Measurements from ENCODE around the gene SPIC.
"Not testable (repeated sequence)": the region's sequence is repeated elsewhere in the genome, so short reads cannot be mapped to it uniquely, and the experiment has no call there.

SPIC gene

DNA sequence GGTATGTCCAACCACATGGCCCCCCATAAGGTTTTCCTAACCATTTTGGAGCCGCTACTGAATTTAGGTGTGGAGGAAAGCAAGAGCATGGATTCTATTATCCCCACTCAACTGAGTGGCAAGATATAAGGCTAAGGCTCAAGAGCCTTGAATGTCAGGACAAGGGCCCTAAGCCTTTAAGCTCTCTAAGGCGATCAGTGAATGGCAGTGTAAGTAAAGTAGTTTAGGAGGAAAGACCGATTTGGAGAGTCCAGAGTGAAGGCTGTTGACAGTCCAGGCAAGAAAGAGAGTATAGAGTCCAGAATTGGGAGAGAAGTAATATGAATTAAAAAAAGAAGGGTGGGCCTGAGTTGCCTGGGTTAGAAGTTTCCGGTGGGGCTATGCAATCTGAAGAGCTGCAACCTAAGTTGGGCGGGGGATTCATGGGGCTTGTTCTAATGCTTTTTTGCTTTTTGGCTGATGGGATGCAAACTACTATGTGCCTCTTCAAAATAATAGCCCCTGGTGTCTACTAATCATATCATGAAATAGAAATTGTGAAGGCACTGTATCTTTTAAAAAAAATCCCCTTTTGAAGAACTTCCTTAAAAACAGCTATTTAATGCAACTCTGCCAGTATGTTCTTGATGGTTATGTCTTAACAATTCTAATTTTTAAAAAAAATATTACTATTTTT is at the start of gene SPIC:
Gene SPIC (plus strand): TSS at position 626 of the 676 bp plus-strand sequence. CDS start 1,569 bp downstream, outside the sequence.
- no peak for DNase-seq (ENCODE audit: low read depth in 2 of 2)

DNA sequence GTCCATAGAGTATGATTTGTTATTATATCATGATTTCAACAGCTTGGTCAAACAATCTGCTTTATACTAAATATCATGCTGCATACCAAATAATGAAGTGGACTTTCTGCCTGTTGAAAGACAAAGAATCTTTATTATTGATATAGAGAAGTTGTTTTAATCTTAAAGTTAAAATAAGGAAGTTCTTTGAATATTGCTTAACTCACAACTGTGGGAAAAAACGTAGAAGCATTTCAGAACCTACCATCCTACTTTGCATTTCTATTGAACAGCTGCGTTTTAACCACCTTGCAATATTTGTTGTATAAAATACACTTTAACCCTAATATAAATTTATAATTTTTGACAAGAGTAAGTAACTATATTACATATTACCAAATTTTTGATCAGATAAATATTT is 44.7 kb upstream of the SPIC start:
- no peak for DNase-seq (ENCODE audit: low read depth in 2 of 2)

DNA sequence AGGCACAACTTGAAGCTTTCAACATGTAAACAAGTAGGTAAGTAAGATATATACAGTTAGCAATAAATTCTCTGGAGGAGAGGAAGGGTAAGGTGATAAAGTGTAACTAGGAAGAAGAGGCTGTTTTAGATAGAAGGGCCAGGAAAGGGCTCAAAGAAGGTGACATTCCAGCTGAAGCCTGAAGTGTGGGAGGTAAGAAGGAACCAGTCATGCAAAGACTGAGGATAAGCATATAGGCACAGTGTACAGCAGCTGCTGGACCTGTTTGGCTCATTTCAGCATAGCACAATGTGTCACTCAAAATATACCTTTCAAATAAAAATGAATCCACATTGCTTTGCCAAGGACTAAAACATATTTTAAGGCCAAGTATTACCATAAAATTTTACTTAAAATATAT is 39.0 kb upstream of the SPIC start:
- no peak for DNase-seq (ENCODE audit: low read depth in 2 of 2)

DNA sequence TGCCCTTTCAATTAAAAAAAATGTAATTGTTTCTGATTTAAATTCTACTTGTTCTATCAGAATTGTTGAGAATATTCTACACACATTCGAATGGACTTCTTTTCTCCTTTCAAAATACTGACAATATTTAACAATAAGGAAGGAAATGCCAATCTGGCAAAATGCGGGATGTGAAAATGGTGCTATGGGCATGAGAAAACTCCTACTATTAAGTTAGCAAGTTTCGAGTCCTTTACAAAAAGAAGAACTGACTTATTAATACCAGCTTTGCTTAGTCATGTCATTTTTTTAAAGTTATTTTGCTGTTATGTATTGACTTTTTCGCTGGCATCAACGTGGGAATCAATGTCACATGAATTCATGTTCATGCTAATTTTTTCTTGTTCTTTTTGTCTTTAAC is 35.9 kb upstream of the SPIC start:
- no peak for DNase-seq (ENCODE audit: low read depth in 2 of 2)

DNA sequence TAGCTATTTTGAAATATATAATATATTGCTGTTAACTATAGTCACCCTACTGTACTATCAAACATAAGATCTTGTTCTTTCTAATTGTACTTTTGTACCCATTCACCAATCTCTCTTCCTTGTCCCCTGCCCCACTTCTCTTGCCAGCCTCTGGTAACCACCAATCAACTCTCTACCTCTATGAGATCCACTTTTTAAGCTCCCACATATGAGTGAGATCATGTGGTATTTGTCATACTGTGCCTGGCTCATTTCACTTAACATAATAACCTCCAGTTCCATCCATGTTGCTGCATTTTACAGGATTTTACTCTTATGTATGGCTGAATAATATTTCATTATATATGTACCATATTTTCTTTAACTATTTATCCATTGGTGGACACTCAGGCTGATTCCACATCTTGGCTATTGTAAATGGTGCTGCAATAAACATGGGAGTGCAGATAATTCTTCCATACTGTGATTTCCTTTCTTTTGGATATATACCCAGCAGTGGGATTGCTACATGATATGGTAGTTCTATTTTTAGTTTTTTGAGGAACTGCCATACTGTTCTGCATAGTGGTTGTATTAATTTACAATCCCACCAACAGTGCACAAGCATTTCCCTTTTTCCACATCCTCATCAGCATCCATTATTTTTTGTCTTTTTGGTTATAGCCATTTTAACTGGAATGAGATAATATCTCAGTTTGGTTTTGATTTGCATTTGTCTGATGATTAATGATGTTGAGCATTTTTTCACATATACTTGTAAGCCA is 33.5 kb upstream of the SPIC start:
- no peak for DNase-seq (ENCODE audit: low read depth in 2 of 2)

DNA sequence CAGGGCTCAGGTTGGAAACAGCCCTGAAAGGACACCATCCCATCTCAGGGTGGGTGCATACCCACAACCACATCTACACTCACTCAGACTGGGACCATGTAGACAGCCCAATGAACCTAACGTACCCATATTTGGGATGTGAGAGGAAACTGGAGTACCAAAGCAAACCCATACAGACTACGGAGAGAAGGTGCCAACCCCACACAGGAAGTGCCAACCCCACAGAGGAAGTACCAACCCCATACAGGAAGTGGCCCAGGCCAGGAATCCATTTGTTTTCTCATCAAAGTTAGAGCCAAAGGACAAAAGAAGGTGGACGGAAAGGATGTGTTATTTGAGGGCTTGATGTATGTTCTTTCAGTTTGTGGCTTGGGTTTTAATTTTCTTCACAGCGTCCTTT is 19.5 kb upstream of the SPIC start:
- DNase-seq (ENCODE audit: low read depth in 2 of 2), result no peak

DNA sequence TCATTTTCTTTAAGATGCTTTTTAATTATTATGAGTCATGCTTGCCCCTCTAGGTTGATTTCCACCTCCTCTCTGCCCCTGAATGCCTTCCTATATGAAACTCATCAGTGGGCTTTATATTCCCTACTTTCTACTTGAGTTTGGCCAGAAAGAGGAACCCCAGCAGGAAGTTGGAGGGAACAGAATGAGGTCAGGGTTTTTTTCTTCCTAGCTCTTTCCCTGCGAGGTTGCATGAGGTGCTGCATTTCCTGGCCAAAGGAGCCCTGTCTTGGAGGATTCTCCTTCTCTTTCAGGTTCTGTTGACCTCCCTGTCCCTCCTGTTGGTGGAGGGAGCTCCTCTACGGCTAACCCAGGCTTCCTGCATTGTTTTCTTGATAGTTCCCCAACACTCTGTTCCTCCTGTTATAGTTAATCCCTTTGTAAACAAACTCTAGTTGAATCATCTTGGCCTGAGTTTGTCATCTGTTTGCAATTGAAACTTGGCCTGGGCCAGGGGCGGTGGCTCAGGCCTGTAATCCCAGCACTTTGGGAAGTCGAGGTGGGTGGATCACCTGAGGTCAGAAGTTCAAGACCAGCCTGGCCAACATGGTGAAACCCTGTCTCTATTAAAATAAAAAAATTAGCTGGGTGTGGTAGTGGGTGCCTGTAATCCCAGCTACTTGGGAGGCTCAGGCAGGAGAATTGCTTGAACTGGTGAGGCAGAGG is 15.3 kb upstream of the SPIC start:
- no peak for DNase-seq (ENCODE audit: low read depth in 2 of 2)

DNA sequence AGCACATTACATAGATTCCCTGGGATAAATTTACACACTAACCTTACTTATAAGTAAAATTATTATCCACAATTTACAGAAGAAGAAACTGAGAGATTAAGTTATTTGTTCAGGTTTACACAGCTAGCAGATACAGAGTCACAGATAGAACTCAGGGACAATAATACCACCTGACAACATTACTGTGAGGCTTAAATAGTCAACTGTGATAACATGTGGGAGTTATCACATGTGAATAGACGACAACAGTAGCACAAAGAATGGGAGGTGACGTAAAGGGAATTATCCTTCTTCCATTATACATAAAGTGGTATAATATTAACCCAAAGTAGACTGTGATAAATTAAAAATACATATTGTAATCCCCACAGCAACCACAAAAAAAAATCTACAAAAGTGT is 6.2 kb upstream of the SPIC start:
- no peak for DNase-seq (ENCODE audit: low read depth in 2 of 2)

DNA sequence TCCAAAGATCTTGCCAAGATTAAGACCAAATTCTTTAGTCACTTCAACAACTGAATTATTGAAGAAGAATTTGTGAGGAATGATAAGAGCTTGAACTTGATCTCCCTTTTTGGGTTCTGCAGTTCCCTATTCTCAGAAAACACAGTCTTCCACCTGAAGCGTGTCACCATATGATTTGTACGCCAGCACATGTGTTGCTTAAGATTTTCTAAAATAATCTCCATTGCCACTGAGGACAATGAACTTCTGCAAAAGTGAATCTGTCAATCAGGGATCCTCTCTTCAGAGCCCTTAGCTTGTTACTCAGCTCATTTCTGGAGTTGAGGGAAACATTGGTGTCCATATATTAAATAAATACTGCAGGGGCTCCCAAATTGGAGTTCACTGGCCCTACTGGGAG is 4.2 kb upstream of the SPIC start:
- no peak for DNase-seq (ENCODE audit: low read depth in 2 of 2)

DNA sequence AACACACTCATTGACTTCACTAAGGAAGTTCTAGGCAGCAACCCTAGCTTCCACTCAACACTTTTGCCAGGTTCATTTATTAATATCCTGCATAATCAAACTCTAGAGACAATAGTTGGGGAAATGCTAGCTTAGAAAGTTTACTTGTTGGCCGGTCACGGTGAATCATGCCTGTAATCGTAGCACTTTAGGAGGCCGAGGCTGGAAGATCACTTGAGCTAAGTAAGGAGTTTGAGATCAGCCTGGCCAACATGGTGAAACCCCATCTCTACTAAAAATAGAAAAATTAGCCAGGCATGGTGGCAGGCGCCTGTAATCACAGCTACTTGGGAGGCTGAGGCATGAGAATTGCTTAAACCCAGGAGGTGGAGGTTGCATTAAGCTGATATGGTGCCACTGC is 3.3 kb upstream of the SPIC start:
- not testable (repeated sequence) for DNase-seq (ENCODE audit: low read depth in 2 of 2)

DNA sequence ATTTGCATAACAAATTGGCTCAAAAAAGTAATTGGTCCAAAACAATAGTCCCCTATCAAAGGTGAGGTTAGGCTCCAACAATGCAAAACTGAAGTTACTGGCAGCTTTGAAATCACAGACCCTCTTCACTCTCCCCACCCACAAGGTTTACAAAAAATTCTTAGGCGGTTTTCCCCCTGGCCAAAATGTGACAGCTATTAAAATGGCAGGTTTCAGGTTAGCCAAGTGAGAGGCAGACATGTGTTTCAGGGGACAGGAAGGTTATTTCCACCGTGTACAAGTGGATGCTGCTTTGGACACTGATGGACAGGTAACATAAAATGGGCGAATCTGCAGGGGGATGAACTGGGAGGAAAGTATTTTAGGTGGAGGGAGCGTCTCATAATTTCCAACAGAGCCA is 888 bp upstream of the SPIC start:
- no peak for DNase-seq (ENCODE audit: low read depth in 2 of 2)

DNA sequence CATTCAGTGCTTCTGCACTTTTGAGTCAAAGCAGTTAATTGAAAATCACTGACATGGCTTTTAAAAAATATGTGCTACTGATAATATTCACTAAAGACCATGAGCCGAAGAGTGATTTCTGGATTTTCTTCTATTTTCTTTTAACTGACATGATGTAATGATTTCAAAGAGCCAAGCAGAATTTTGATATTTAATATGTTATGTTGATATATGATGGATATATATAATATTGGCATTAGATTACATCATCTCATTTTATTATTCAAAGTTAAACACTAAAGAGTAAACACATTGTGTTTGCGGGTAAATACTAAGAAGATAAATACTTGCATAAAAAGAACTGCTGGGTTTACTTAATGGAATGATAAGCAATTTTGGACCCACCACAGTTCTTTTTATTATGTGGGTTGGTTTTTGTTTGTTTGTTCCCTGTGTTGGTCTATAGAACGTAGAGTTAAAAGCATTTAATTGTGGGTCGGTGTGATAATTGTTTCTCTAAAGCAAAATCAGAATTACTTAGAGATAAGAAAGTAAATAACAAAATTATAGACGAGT is 692 bp downstream of the SPIC start:
- DNase-seq (ENCODE audit: low read depth in 2 of 2), result no peak

DNA sequence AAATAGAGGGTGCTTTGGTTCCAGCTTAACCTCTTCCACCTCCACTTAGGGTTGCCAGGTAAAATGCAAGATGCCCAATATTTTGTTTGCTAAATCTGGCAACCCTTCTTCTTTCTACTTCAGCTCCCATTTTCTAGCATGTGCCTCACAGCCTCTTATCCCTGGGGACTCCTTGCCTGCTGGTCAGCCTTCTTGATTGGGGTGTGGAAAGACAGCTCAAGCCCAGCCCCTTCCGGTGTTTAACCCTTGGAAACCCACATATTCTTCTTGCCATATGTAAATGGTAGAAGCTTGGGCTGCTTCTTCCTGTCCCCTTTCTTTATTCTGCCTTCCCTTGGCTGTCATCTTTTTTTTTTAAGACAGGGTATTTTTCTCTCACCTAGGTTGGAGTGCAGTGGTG is 5.7 kb downstream of the SPIC start:
- no peak for DNase-seq (ENCODE audit: low read depth in 2 of 2)

DNA sequence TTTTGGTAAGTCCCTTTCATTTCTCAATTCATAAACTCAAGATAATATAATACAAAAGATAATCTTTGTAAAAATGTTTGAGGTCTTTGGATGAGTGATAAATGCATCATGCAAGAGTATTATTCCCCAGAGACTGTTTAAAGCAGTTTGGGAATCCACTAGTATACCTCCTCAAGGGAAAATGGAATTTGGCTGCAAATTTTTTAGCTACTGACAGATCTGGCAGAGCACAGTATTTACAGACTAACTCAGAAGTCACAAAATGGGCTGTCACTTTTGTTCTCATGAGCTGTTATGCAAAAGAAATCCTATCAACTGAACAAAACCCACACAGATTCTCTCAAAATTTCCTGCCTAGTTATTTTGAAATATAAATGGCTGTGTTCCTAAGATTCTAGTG is 9.9 kb downstream of the SPIC start:
- no peak for DNase-seq (ENCODE audit: low read depth in 2 of 2)

DNA sequence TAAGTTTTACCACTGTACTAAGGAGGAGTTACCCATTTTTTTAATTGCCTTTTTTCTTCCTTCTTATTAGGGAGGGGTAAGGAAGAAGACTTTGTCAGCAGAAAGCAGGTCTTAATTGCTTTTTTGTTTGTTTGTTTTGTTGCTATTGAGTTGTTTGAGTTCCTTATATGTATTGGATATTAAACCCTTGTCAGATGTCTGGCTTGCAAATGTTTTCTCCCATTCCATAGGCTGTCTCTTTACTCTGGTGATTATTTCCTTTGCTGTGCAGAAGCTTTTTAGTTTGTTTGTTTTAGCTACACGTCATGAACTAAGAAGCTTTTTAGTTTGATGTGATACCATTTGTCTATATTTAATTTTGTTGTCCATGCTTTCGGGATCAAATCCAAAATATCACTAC is 13.3 kb downstream of the SPIC start:
- no peak for DNase-seq (ENCODE audit: low read depth in 2 of 2)

DNA sequence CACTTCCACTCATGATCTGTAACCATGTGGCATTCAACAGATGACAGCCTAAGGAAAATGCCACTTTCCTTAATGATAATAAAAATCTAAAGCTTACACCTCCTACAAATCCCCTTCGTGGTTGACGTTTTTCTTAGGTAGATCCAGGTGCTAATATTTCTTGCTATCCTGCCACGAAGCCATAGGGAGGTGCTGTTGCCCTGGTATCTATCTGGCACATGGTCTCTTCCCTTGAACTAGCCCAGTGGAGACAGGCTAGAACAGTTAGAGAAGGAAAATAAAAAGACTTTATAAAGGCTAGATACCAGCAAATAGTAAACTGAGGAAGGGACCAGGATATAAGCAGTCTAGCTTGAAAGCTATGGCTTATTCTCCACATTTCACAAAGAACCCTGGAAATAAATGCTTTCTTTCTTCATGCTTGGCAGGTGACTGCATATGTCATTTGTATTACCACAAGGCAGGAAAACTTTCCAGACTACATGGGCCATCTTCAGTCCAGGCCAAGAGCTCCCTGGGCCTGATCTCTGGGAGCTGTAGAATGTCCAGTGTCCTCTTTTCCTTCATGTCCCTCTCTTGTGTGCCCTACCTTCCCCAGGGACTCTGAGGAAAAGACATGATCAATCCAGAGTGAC is 15.3 kb downstream of the SPIC start:
- no peak for DNase-seq (ENCODE audit: low read depth in 2 of 2)

DNA sequence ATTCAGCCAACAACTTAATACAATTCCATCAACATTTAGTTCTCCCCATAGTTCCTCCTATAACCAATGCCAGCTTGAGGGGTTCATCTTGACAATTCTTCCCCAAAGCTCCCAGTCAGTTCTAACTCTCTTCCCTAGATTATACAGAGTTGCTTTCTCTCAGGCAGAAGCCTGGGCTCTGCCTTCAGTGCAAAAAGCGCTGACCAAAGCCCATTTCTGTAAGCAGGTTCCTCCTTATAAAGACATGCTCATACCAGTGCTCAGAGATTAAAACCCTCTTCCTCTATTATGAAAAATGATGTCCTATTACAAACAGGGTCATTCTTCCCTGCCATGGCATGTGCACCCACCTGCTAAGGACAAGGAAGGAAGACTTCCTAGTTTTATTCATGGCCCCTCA is 16.2 kb downstream of the SPIC start:
- no peak for DNase-seq (ENCODE audit: low read depth in 2 of 2)

DNA sequence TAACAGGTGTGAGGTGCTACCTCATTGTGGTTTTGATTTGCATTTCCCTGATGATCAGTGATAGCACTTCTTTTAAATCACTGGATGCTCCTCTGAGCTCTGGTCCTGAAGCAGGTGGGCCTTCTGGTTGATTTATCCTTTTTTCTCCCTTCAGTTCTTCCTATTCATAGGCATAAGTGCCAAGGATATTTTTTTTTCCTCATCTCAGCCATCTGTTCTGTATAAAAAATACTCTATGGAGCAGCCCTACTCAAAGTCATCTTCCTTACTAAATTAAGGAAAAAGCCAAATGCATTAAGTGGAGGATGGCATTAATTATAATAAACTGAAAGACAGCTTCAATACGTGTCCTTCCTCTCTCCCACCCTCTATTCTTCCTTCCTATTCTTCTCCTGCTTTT is 18.4 kb downstream of the SPIC start:
- DNase-seq (ENCODE audit: low read depth in 2 of 2), result no peak

DNA sequence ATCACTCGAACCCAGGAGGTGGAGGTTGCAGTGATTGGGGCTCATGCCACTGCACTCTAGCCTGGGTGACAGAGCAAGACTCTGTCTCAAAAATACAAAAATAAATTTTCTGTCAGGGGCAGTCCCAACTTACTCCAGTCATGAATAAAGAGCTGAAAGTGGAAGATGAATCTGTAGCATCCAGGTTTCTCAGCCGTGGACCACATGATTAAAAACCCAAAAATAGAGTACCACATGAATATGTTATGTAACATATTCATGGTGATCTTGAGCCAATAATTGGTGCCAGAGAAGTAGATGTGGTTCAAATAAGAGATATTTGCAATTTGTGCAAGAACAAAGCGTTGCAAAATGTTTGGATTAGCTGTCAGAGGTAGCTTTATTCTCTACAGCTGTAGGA is 23.1 kb downstream of the SPIC start:
- no peak for DNase-seq (ENCODE audit: low read depth in 2 of 2)

DNA sequence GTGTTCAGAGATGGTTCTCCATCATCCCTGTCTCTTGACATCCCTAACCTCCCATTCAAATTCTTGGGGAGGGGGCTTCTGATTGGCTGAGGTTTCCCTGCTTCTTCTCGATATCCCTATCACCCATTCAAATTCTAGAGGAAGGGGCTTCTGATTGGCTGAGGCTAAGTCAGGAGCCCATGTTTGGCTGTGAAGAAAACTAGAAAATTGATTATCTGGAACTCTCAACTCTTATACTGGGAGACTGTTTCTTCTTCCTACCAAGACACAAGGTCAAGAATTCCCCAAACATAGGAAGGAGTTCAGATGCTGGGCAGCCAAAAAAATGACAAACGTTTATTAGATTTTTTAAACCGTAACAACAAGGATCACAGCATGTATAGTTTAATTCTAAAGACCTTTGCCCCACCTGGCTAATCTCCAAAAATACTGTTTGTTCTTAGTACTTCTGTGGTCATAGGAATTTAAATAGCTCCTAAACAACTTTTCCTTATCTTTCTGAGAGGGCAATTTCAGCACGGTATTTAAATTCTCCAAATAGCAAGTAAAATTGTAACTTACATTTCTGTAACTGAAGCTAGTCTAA is 26.4 kb downstream of the SPIC start:
- DNase-seq (ENCODE audit: low read depth in 2 of 2), result no peak

DNA sequence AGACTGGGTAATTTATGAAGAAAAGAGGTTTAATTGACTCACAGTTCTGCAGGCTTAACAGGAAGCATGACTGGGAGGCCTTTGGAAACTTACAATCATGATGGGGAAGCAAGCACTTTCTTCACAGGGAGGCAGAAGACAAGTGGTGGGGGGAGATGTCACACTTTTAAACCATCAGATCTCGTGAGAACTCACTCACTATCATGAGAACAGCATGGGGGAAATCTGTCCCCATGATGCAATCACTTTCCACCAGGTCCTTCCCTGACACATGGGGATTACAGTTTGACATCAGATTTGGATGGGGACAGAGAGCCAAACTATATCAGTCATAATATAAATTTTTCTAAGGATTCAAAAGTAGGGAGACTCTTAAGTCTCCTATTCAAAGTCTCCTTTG is 46.0 kb downstream of the SPIC start:
- no peak for DNase-seq (ENCODE audit: low read depth in 2 of 2)

DNA sequence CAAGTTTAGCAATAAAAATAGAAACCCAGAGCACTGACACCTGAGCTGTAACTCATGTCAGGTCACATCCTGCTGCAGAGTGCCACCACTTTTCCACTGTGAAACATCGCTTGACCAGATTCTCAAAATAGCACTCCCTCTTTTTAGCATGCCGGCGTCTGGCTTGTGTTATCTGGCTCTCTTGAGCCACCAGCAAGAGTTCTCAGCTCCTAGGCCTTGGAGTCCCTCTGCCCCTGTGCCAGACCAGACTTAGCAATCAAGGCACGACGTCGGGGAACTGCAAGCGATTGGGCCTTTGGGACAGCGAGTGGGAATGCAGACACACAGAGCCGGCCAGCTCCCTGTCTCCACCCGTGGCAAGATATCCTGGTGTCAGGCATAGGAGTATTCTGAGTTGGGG is 52.5 kb downstream of the SPIC start:
- DNase-seq (ENCODE audit: low read depth in 2 of 2), result no peak

Data from stimulated activated CD4-positive, alpha-beta T cell treated with anti-CD3 and anti-CD28 coated beads, Interleukin-12 subunit alpha, Interleukin-12 subunit beta, amount 100 ng/mL, for 24 hours (primary cell).